GM19043 (cell line): Measurements from ENCODE around the gene HRCT1.
"Not testable (repeated sequence)": the region's sequence is repeated elsewhere in the genome, so short reads cannot be mapped to it uniquely, and the experiment has no call there.

Experiments
- ATAC-seq: cut with Tn5 transposase; IDR thresholded peaks from one replicate; pipeline ENCODE4 v1.9.1; 2021; ENCODE audit warnings: low read depth; ENCODE audit not compliant: unreplicated experiment

HRCT1 gene

GRCh38 chr9:35905912-35906679, at the start of gene HRCT1:
Gene HRCT1 (plus strand): TSS chr9:35906202. CDS start chr9:35906288, 86 bp downstream.
- ATAC-seq, result no peak

DNA sequence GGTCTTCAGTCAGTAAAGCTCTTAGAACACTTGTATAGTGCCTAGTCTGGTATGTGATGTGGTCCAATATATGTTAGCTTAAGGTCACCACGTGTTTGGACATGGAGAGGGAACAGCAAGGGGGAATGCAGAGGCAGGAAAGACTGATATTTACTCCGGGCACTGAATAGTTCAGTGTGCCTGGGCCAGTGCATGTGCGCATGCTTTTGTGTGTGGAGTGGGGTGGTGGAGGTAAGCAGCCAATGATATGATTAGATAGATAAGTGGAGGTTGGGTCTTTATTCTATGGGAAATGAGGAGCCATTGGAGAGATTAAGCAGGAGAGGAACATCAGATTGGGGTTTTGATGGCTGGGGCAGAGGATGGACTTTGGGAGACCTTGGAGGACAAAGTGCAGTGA, 49.8 kb upstream of the HRCT1 start:
- ATAC-seq, result no peak

DNA sequence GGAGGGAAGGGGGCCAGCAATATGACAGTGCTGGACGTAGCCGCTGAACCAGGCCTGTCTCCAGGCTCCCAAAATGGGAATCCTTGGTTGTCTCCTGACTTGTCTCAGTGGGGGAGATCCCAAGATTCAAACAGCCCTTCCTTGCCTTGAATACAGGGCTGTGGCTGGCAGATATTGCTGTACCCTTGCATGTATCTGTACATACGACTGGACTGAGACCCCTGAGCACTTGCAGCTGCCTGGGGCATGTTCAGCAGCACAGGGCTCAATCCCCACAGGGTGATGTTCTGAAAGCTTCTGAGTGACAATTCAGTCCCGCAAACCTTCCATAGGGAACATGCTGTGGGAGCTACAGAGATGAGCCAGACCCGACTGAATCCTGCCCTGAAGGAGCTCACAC, 49.1 kb upstream of the HRCT1 start:
- ATAC-seq, result no peak

- no peak for ATAC-seq
These were observed 47.5 kb upstream of the HRCT1 start for GRCh38 chr9:35858458-35858857.

DNA sequence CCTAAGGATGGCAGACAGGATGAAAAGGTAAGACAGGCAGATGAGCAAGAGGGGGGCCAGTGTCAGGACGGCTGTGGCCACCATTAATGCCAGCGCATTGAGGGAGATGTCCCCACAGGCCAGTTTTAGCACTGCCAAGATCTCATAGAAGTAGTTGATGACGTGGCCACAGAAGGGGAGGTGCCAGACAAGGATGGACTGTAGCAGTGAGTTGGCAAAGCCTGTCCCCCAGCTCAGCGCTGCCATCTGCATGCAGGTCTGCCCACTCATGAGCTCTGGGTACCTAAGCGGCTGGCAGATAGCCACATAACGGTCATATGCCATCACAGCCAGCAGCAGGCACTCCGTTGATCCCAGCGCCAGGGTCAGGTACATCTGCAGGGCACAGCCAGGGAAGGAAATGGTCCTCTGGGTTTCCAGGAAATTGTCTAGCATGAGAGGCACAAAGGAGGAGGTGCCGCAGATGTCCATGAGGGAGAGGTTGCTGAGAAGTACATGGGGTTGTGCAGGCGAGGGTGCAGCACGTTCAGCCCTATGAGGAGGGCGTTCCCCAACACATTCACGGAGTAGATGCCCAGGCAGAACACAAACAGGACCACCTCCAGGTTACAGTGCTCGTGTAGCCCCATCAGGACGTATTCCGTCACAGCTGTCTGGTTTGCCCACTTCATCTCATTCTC, 46.6 kb upstream of the HRCT1 start:
- no peak for ATAC-seq

GRCh38 chr9:35859990-35860339, 46.0 kb upstream of the HRCT1 start:
- ATAC-seq, result no peak

- ATAC-seq, result no peak
These were observed 44.7 kb upstream of the HRCT1 start for GRCh38 chr9:35861161-35861897.

DNA sequence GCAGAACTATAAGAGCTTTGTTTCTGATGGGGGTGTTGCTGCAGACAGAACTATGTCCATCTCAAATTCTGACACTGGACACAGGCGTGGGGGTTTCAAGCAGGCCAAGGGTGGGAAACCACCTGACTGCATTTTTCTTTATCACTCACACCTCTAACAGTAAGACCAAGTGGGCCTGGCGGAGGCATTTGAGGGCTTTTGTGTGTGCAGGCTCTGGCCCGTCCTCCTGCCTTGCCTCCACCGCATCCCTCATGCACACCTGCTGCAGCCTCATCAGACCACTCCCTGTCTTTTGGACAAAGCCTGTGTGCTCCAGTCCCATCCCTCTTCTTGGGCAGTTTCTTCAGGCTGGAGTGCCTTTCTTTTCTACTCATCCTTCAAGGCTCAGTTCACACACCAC, 43.7 kb upstream of the HRCT1 start:
- no peak for ATAC-seq

DNA sequence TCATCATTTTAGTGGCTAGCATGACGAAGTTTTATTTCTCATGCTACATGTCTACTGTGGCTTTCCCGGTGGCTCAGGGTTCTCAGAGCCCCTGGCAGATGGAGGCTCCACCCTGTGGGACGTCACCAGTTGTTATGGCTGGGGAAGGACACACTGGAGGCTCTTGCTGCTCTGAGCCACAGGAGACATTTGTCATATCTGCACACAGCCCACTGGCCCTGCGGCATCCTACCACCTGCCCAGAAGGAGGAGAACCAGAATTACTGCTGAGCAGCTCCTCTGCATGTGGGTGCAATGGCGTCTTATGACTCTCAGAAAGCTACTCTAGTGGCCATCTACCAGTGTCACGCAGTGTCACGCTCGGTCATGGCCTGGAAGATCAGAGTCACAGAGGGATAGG, 42.4 kb upstream of the HRCT1 start:
- no peak for ATAC-seq

GRCh38 chr9:35864695-35865255, 41.2 kb upstream of the HRCT1 start:
- ATAC-seq, result no peak

DNA sequence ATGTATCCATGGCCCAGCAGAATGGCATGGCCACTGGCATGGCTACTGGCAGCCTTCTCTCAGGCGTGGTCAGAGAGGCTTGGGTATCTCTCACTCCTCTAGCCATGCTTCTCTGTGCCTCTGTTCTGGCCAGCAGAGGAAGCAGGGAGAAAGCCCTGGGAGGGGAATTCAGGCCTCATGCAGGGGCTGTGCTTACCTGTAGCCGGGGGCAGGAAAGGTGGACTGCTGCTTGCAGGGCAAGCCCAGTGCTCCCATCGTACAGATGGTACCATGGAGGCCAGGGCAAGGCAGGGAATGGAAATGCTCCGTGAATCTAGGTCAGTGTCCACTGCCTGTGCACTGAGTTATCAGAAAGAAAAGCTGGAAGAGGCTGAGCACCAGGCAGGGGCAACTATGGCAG, 38.5 kb upstream of the HRCT1 start:
- ATAC-seq, result no peak

- no peak for ATAC-seq
These were observed 37.1 kb upstream of the HRCT1 start for GRCh38 chr9:35868933-35869332.

DNA sequence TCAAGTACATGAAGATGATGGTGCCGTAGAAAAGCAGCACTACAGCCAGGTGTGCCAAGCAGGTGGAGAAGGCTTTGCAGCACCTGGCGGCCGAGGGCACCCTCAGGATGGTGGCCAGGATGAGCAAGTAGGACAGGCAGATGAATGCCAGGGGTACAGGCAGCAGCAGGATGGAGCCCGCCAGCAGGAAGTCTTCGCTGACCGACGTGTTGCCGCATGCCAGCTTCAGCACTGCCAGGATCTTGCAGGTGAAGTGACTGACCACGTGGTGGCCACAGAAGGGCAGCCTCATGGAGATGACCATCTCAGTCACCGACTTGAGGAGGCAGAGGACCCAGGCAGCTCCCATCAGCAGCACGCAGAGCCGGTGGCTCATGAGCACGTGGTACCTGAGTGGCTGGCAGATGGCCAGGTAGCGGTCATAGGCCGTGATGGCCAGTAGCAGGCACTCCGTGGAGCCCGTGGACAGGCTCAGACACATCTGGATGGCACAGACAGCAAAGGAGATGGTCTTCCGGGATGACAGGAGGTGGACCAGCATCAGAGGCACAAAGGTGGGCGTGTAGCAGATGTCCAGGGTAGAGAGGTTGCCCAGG, 36.3 kb upstream of the HRCT1 start:
- ATAC-seq, result no peak

- ATAC-seq, result no peak
These were observed 35.6 kb upstream of the HRCT1 start, which contains the start of gene OR13J1 for GRCh38 chr9:35870351-35870923. Gene OR13J1 (minus strand): TSS chr9:35870401. CDS start chr9:35870401, 0 bp downstream.

- ATAC-seq, result no peak
These were observed 34.5 kb upstream of the HRCT1 start for GRCh38 chr9:35871545-35871944.

GRCh38 chr9:35872505-35872904, 33.5 kb upstream of the HRCT1 start:
- ATAC-seq, result no peak

DNA sequence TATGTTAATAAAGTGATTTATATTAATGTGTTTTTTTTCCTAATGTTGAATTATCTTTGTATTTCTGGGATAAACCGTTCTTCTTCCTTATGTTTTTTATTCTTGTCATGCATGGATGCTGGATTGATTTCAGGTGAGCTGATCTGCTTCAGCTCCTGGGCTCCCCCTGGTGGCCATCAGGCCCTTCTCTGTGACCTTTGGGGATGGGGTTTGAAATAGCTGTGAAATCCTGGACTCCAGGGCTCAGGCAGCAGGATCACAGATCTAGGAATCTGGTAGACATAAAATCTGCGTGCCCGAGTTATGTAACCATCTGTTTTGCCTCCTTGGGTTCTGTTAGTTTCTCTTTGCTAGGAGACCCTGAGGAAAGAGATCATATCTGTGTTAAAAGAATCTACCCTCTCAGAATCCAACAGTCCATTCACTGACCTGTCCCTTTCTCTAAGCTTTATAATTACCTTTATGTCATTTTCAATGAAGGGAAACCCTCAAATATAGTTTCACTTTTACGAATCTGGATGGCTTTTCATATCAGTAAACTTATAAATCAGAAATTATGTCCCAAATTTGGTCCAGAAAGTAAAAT, 23.6 kb upstream of the HRCT1 start:
- no peak for ATAC-seq

DNA sequence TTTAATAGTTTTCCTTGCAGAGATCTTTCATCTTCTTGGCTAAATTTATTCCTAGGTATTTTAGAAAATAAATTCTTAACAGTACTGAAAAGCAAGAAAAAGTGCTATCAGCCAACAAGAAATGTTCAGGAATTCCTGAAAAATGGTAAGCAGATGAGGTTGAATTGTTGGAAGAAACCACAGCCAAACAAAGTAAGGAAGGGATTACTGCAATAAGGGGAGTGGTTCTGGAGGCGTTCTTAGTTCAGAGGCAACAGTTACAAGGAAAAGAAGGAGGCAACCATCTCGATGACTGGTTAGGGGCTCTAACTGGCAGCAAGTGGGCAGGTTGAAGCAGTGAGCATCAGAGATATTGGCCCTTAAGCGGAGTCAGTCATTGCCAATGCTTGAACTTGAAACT, 23.0 kb upstream of the HRCT1 start:
- no peak for ATAC-seq

DNA sequence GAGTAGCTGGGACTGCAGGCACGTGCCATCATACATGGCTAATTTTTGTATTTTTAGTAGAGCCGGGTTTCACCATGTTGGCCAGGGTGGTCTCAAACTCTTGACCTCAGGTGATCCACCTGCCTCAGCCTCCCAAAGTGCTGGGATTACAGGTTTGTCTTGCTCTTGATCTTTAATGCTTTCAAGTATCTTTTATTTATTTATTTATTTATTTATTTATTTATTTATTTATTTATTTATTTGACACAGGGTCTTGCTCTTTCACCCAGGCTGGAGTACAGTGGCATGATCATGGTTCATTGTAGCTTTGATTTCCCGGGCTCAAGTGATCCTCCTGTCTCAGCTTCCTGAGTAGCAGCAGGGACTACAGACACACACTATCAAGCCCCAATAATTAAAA, 21.1 kb upstream of the HRCT1 start:
- ATAC-seq, result not testable (repeated sequence)

DNA sequence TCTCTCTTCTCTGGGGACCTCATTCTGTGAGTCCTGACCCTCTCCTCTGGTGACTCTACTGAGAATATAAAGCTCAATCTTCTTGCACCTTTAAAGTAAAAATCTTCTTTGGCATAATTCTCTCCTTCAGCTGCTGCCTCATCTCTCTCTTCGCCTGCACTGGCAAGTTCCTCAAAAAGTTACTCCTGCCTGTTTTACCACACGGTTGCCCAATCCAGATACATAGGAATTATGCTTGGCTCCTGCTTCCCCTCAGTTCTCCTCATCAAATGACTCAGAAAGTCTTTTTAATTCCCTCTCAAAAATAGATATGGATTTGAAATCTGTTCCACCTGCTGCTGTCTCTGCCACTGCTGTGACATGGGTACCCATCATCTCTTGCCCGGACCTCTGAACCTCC, 14.4 kb upstream of the HRCT1 start:
- ATAC-seq, result no peak
